GM19193 (cell line): ENCODE data around the gene GRK3.

ENCODE experiments used
- POLR2A ChIP-seq: IDR thresholded peaks from 4 replicates; pipeline ENCODE4 v1.6.1; 2011; ENCODE audit not compliant: insufficient read depth, insufficient read length; ENCODE audit errors: extremely low read depth

GRK3 gene

DNA sequence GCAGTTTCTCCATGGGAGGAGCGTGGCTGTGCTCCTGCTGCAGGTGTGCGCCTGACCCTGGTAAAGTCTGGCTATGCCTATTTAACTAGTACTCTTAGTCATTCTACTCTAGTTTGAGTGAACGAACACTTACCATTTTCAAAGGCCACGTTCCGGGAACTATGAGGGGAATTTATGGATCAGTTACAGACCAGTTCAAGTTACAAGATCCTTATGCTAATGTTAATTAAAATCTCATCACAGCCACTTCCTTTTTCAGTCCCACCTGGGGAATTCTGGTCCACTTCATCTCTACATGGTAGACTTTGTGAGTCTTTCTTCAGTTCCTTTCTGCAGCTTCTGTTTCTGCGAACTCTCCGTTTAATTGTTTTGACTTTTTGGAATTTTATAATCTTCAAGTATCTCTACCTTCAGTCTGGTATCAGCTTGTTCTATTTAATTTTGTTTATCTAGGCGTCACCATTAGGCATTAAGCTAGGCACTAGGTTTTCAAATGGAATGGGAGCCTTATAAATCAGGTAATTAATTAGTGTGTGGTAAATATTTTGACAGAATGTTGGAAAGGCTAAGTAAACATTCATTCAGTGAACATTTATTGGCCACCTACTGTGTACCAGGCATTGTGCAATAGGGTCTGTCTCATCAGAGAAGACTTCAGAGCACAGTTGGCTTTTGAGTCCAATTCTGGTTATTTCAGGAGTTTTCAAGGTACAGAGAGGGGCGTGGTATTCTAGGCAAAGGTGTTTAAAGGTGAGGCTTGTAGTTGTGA, 78.9 kb downstream of the GRK3 start:
- no peak for TF ChIP-seq POLR2A

DNA sequence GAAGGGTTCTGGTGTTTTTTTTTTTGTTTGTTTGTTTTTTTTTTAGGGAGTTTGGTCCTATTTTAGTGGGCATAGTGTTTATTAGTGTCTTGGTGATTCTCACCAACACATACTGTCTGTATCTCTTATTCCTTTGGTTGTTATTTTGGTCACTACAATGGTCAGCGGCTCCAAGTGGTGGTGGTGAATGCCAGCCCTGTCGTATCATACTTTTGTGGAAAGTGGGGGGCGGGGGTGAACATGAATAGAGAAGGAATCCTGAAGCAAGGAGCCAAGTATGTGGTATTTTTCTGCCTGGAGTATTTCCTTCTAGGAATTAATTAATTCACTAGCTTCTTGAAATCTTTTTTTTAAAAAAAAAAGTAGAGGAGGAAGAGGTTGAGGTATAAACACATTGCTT, 79.6 kb downstream of the GRK3 start:
- no peak for TF ChIP-seq POLR2A

DNA sequence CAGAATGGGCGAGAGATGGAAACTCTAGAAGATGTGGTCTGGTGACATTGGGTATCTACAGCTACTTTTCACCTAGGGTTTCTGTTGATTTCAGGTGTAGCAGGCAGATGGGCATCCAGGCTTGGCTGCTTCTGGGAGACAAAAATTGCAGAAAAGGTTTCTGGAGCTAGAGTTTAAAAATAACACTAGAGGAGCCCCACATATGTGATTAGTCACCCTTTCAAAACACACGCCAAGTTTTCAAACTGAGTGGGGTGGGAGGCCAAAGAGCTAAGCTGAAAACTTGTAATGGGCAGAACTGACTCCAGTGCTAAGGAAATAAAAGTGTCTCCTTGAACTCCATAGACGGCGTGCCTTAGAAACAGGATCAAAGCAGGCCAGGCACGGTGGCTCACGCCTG, 80.8 kb downstream of the GRK3 start:
- TF ChIP-seq POLR2A = no peak

DNA sequence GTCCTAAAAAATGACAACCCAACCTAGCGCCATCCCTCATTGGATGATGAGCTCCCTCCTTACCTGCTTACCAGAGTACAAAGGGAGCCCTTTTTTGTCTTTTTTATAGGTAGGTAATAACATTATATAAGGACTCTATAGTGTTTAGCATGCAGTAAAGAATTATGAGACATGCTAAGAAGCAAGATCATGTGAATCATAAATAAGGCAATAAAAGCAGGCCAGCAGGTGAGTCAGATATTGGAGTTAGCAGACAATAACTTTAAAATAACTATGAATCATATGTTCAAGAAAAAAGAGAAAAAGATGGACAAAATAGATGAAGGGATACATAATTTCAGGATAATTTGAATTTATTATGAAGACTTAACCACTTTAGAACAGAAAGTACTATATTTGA, 81.5 kb downstream of the GRK3 start:
- TF ChIP-seq POLR2A = no peak

DNA sequence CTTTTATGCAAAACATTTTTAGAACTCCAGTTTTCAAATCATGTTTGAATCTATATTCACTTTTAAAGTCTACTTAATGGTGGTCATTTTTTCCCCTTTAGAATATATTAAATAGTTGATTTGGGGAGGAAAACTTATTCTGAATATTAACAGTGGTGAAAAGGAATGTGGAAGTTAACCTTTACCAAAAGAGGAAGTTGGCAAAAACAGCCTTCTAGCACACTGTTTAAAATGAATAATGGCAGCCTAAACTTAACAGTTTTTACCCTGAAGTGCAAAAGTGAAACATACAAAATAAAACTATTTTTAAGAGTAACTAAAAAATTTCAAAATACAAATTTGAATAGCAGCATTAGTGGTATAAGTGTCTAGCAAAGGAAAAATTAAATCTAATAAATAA, 86.4 kb downstream of the GRK3 start:
- no peak for TF ChIP-seq POLR2A

DNA sequence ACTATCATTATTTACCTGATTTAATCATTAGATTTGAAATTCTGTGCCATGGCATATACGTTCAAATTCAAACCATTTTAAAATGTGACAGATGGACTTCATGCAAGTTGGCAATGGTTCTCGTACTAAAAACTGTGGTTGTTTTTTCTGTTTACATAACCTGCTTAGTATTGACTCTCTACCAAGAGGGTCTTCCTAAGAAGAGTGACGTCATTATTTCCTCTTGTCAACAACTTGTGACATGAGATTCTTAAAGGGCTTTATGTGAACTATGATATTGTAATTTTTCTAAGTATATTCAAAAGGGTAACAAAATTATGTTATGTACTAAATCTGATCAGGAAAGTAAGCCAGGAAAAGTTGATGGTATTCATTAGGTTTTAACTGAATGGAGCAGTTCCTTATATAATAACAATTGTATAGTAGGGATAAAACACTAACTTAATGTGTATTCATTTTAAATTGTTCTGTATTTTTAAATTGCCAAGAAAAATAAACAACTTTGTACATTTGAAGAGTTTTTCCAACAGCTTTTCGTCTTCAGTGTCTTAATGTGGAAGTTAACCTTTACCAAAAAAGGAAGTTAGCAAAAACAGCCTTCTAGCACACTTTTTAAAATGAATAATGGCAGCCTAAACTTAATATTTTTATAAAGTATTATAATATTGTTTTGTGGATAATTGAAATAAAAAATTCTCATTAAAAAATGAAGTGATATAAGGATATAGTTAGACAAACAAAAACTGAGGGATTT, 87.0 kb downstream of the GRK3 start:
- no peak for TF ChIP-seq POLR2A

DNA sequence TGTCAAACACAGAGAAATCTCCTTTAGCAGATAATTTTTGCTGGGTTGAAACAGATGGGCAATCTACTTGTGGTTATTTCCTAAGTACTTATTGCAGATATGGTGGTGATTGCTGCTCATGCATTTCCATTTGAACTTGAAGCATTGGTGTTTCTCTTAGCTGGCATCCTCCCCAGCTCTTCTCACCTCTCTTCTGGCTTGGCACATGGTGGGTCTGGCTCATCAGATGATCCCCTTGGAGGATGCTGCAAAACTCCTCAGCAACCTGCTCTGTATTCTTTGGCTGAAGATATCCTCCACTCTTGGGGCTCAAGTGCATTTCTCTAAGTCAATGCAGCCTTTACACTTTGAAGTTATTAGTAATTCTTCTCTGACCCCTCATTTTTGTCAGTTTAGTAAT, 90.2 kb downstream of the GRK3 start:
- TF ChIP-seq POLR2A = no peak

DNA sequence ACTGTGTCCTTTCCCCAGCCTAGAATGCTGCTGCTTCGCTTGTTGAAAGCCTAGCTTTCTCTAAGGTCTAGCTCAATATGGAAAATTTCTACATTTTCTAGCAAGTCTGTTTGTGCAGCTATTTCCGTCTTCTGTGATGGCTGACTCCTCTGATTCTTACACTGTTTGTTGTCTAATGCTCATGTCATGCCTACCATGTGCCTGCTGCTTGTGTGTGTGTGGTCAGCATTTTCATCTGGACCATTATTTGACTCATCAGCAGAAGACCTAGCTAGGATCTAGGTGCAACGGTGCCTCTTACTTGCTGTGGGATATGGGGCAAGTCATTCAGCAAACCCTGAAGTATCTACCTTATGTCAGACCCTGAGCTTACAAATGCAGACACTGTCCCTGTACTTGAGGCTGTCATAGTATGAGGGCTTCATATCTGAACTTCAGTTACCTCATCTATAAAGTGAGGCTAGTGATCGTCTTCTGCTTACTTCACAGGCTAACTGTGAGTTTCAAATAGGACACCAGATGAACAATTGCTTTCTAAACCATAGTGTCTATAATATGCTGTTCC, 91.0 kb downstream of the GRK3 start:
- no peak for TF ChIP-seq POLR2A

DNA sequence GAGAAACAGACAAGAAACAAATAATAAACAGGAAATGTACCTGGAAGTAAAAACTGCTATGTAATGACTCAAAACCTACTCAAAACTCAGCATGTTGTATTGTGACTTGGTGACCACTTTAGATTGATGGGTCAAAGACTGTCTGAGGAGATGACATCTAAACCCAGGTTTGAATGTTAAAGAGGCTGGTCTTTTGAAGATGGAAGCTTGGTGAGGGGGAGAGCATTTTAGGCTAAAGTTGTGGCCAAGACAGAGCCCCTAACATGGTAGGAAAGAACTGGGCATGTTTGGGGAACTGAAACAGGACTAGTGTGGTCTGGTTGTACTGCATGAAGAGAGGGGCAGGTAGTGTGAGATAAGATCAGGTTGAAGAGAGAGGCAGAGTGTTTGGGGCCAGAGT, 92.2 kb downstream of the GRK3 start:
- no peak for TF ChIP-seq POLR2A

DNA sequence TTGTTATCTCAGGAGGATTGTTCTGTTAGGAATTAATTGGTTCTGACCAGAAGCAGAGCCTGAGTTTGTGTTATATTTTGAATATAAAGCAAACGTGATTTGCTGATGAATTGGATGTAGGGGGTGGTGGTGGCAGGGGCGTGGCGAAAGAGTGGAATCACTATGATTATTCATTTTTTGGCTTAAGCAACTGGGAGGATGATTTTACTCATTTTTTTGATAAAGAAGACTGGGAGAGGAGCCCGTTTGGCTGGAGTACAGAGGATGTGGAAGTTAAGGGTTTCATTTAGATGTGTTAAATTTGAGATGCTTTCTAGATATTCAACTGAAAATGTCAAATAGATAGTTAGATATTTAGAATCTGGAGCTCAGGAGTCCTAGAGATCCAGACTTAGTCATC, 94.2 kb downstream of the GRK3 start:
- TF ChIP-seq POLR2A = no peak

DNA sequence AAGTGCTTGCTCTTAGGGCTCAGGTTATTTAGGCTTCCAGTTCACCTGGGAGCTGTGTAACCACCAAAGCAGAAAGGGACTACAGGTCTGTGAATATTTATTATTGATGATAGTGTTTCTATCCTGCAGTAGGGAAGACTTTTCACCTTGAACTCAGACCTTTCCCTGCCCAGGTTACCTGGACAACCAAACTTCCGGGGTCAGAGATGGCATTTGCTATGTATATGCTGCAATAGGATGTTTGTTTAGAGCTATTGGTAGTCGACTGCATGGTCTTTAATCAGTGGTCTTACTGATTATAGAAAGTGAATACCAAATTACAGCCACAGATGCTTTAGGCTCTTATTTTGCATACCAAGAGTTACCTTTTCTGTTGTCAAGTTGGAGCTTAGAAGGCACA, 94.9 kb downstream of the GRK3 start:
- TF ChIP-seq POLR2A = no peak

DNA sequence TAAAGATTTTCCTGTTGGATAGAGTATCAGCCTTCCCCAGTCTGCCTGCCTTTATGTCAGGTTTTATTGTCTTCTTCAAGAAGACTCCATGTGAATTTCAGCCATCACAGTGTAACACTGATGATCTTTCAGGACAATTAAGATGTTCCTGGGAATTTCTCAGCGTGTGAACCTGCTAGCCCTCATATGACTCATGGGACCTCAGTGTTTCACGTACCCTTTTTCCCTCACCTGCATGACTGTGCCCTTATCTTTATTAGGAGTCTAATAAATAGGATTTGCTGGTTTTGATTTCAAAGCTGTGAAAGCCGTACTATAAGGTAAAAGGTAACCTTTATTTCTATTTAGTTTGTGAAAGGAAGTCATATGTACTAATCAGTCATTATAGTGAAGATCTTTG, 95.9 kb downstream of the GRK3 start:
- no peak for TF ChIP-seq POLR2A

DNA sequence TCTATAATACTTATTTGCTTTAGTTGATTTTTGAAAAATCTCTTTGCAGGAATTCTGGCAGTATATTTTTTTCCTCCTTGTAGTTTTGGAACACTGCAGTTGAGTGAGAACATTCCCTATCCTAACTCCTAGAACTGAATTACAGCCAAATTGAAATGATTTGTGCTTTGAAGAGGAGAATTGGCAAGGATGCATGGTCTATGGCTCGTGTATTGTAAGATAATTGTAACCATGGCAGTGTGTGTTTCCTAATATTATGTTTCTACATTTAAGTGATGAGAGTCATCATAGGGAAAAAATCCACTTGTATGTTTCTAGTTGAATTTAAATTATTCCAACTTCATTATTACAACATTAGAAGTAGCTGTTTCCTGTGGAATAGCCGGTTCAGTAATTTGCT, 96.6 kb downstream of the GRK3 start:
- no peak for TF ChIP-seq POLR2A

DNA sequence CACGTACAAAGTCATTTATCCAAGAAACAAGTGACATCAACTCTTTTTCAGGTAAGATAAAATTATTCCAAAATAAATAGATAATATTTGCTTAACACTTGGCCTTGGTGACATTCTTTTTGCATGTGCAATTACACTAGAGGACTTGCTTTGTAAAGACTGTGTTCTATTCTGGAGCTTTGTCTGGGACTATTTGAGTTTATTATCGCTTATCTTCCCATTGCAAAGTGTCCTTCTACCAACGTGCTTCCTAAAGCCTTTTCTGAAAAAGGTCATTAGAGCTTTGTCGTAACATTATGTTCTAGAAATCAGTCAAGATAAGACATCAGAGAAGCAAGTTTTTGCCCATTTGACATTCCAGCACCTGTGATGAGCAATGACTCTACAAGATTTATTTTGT, 99.2 kb downstream of the GRK3 start:
- TF ChIP-seq POLR2A = no peak

DNA sequence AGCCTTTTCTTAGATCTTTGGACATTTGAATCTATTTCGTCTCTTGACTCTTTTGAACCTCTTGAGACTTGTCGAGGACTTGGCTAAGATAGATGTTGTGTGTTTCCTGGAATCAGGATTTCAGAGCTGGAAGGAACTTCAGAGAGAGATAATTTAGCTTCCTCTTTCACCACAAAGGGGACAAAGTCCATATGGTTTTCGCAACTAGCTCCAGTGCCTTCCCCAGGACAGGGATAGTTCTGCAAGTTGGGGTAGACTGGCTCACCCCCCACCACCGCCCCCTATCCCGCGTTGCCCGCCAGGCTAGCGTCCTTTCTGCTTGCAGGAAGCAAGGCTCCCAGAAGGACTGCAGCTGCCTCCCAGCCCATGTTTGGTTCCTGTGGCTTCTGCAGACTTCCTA, 101.8 kb downstream of the GRK3 start:
- no peak for TF ChIP-seq POLR2A

DNA sequence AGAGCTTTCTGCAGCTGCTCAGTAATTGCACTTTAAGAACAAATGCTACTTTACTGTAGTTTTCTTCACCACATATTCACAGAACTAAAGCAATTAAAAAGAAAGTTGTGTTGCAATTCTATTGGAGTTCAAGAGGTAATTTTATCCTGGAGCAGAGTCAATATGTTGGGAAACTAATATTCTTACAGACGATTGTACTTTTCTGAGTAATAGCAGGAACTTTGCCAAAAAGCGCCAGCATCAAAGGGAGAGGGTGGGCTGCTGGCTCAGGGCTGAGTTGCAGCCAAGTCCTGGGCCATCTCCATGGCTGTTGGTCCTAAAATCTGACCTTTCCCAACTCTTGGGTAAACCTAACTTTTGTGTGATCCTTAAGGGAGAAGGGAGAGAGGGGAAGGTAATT, 104.0 kb downstream of the GRK3 start:
- TF ChIP-seq POLR2A = no peak
